ENCODE results near the gene GPR108.

DNA sequence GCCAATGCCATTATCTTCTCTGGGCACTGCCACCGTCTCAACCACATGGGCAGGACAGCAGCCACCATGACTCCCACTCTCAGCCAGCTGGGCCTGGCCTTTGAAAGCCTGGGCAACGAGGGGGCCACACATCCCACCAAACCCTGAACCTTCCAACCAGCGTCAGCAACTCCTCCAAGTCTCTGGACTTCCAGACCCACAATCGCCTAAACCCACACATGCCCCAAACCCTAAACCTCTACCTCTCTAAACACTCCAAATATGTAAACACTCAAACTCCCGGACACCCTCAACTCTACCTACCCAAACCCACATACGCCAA, 17.9 kb downstream of the GPR108 start:
- TF ChIP-seq, protein P1, sequence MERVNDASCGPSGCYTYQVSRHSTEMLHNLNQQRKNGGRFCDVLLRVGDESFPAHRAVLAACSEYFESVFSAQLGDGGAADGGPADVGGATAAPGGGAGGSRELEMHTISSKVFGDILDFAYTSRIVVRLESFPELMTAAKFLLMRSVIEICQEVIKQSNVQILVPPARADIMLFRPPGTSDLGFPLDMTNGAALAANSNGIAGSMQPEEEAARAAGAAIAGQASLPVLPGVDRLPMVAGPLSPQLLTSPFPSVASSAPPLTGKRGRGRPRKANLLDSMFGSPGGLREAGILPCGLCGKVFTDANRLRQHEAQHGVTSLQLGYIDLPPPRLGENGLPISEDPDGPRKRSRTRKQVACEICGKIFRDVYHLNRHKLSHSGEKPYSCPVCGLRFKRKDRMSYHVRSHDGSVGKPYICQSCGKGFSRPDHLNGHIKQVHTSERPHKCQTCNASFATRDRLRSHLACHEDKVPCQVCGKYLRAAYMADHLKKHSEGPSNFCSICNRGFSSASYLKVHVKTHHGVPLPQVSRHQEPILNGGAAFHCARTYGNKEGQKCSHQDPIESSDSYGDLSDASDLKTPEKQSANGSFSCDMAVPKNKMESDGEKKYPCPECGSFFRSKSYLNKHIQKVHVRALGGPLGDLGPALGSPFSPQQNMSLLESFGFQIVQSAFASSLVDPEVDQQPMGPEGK (CRISPR knock-in tag; IDR thresholded peaks at IDR 0.05; ENCODE audit: borderline replicate concordance): no peak
- TF ChIP-seq ZFP30 (CRISPR knock-in tag; IDR thresholded peaks at IDR 0.05) (no peak), ZFP3 (CRISPR knock-in tag; IDR thresholded peaks at IDR 0.05) (no peak), PPARA (CRISPR knock-in tag; IDR thresholded peaks at IDR 0.05; ENCODE audit: borderline replicate concordance) (no peak), GLIS3 (CRISPR knock-in tag; IDR thresholded peaks at IDR 0.05) (no peak), TCF4 (CRISPR knock-in tag; IDR thresholded peaks at IDR 0.05; ENCODE audit: borderline replicate concordance) (no peak), SNAI2 (CRISPR knock-in tag; IDR thresholded peaks at IDR 0.05) (no peak), ZNF565 (CRISPR knock-in tag; conservative IDR thresholded peaks at IDR 0.05; ENCODE audit: low read depth) (no peak), TOX (CRISPR knock-in tag; IDR thresholded peaks at IDR 0.05; ENCODE audit: borderline replicate concordance) (no peak)
- TF ChIP-seq, protein P2, sequence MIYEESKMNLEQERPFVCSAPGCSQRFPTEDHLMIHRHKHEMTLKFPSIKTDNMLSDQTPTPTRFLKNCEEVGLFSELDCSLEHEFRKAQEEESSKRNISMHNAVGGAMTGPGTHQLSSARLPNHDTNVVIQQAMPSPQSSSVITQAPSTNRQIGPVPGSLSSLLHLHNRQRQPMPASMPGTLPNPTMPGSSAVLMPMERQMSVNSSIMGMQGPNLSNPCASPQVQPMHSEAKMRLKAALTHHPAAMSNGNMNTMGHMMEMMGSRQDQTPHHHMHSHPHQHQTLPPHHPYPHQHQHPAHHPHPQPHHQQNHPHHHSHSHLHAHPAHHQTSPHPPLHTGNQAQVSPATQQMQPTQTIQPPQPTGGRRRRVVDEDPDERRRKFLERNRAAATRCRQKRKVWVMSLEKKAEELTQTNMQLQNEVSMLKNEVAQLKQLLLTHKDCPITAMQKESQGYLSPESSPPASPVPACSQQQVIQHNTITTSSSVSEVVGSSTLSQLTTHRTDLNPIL (CRISPR knock-in tag; IDR thresholded peaks at IDR 0.05; ENCODE audit: low read depth): no peak
- TF ChIP-seq, protein P3, sequence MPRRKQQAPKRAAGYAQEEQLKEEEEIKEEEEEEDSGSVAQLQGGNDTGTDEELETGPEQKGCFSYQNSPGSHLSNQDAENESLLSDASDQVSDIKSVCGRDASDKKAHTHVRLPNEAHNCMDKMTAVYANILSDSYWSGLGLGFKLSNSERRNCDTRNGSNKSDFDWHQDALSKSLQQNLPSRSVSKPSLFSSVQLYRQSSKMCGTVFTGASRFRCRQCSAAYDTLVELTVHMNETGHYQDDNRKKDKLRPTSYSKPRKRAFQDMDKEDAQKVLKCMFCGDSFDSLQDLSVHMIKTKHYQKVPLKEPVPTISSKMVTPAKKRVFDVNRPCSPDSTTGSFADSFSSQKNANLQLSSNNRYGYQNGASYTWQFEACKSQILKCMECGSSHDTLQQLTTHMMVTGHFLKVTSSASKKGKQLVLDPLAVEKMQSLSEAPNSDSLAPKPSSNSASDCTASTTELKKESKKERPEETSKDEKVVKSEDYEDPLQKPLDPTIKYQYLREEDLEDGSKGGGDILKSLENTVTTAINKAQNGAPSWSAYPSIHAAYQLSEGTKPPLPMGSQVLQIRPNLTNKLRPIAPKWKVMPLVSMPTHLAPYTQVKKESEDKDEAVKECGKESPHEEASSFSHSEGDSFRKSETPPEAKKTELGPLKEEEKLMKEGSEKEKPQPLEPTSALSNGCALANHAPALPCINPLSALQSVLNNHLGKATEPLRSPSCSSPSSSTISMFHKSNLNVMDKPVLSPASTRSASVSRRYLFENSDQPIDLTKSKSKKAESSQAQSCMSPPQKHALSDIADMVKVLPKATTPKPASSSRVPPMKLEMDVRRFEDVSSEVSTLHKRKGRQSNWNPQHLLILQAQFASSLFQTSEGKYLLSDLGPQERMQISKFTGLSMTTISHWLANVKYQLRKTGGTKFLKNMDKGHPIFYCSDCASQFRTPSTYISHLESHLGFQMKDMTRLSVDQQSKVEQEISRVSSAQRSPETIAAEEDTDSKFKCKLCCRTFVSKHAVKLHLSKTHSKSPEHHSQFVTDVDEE (CRISPR knock-in tag; IDR thresholded peaks at IDR 0.05): no peak
- TF ChIP-seq, protein P4, sequence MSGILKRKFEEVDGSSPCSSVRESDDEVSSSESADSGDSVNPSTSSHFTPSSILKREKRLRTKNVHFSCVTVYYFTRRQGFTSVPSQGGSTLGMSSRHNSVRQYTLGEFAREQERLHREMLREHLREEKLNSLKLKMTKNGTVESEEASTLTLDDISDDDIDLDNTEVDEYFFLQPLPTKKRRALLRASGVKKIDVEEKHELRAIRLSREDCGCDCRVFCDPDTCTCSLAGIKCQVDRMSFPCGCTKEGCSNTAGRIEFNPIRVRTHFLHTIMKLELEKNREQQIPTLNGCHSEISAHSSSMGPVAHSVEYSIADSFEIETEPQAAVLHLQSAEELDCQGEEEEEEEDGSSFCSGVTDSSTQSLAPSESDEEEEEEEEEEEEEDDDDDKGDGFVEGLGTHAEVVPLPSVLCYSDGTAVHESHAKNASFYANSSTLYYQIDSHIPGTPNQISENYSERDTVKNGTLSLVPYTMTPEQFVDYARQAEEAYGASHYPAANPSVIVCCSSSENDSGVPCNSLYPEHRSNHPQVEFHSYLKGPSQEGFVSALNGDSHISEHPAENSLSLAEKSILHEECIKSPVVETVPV (CRISPR knock-in tag; IDR thresholded peaks at IDR 0.05): no peak

Measured in SK-N-SH treated with all-trans-retinoic acid at 6 μM for 48 hours (cell line).